PC-9 (cell line): ENCODE data around the gene CCNY.

Source experiments
- CTCF ChIP-seq: fragments of 200-600 bp; sonication (generic); conservative IDR thresholded peaks from 2 replicates; pipeline ENCODE4 v1.6.1; 2017; ENCODE audit warnings: mixed run types, antibody characterized with exemption, mild to moderate bottlenecking, moderate library complexity
- EZH2 ChIP-seq: fragments of 200-600 bp; sonication (generic); IDR thresholded peaks from 2 replicates; pipeline ENCODE4 v1.8.0; 2017; ENCODE audit warnings: antibody characterized with exemption, low read depth

- TF ChIP-seq CTCF (no peak), EZH2 (no peak)
These were observed 99.5 kb downstream of the CCNY start for GRCh38 chr10:35435824-35436223.
